Stomach smooth muscle (tissue), 2 donors: ENCODE results near the gene TNFRSF25.

Experiments used
- H3K27ac ChIP-seq: one replicate; pipeline ENCODE4 v1.7.0; 2013; ENCODE audit warnings: mild to moderate bottlenecking, low read length, inconsistent platforms
- H3K27me3 ChIP-seq, 2 donors: one replicate each; pipeline ENCODE4 v1.7.0; 2013; ENCODE audit warnings: low read length in 2 of 2; ENCODE audit not compliant: insufficient read depth in 2 of 2, control insufficient read depth in 1 of 2
- H3K36me3 ChIP-seq, 2 donors: one replicate each; pipeline ENCODE4 v1.7.0; 2013; ENCODE audit warnings: low read length in 2 of 2; ENCODE audit not compliant: control insufficient read depth in 2 of 2, insufficient read depth in 2 of 2
- H3K4me1 ChIP-seq: one replicate; pipeline ENCODE4 v1.7.0; 2013; ENCODE audit warnings: low read length; ENCODE audit not compliant: control insufficient read depth, insufficient read depth
- H3K4me3 ChIP-seq, 2 donors: one replicate each; pipeline ENCODE4 v1.7.0; 2013; ENCODE audit warnings: low read length in 2 of 2
- H3K9ac ChIP-seq, 2 donors: one replicate each; pipeline ENCODE4 v1.7.0; 2013; ENCODE audit warnings: low read length in 2 of 2, mild to moderate bottlenecking in 1 of 2
- H3K9me3 ChIP-seq, 2 donors: one replicate each; pipeline ENCODE4 v1.7.0; 2013; ENCODE audit warnings: low read length in 2 of 2; ENCODE audit not compliant: control insufficient read depth in 2 of 2
- donor health status: healthy.
- donor health status: Pancreatic carcinoma.

The TNFRSF25 gene

GRCh38 chr1:6474815-6475282 lies 8.9 kb upstream of the TNFRSF25 start:
- Histone ChIP-seq H3K9me3 (no peaks in the 10 kb centered on the region), H3K4me3 (no peak overlapping the region), H3K4me1 (no peaks in the 10 kb centered on the region), H3K36me3 (peaks cover 0 to 2% of the 10 kb centered on the region in 2 donors), H3K9ac (no peak overlapping the region), H3K27me3 (no peaks in the 10 kb centered on the region), H3K27ac (no peak overlapping the region)

- Histone ChIP-seq H3K4me1 (no peaks in the 10 kb centered on the region), H3K27ac (no peak overlapping the region), H3K27me3 (no peaks in the 10 kb centered on the region), H3K36me3 (peaks cover under 1 to 3% of the 10 kb centered on the region in 2 donors), H3K9me3 (no peaks in the 10 kb centered on the region), H3K9ac (no peak overlapping the region), H3K4me3 (no peak overlapping the region)
Observed at GRCh38 chr1:6473974-6474814, 8.2 kb upstream of the TNFRSF25 start.

GRCh38 chr1:6473156-6473555 lies 7.2 kb upstream of the TNFRSF25 start:
- Histone ChIP-seq H3K9me3 (no peaks in the 10 kb centered on the region), H3K27ac (no peak overlapping the region), H3K9ac (no peak overlapping the region), H3K27me3 (no peaks in the 10 kb centered on the region), H3K4me1 (no peaks in the 10 kb centered on the region), H3K4me3 (no peak overlapping the region), H3K36me3 (peaks cover 5 to 8% of the 10 kb centered on the region in 2 donors)

GRCh38 chr1:6472391-6472790 lies 6.4 kb upstream of the TNFRSF25 start:
- H3K27ac ChIP-seq: no peak overlapping the region
- H3K9ac ChIP-seq: no peak overlapping the region
- no peaks in the 10 kb centered on the region for H3K9me3 ChIP-seq
- no peaks in the 10 kb centered on the region for H3K4me1 ChIP-seq
- no peak overlapping the region for H3K4me3 ChIP-seq
- no peaks in the 10 kb centered on the region for H3K27me3 ChIP-seq
- H3K36me3 ChIP-seq: peaks cover 5 to 8% of the 10 kb centered on the region in 2 donors

- no peaks in the 10 kb centered on the region for H3K27me3 ChIP-seq
- no peak overlapping the region for H3K27ac ChIP-seq
- H3K4me3 ChIP-seq: no peak overlapping the region
- peaks cover 5 to 8% of the 10 kb centered on the region in 2 donors for H3K36me3 ChIP-seq
- no peaks in the 10 kb centered on the region for H3K9me3 ChIP-seq
- no peaks in the 10 kb centered on the region for H3K4me1 ChIP-seq
- no peak overlapping the region for H3K9ac ChIP-seq
Observed at GRCh38 chr1:6471970-6472368, 6.0 kb upstream of the TNFRSF25 start.

- Histone ChIP-seq H3K4me3 (no peak overlapping the region), H3K27ac (no peak overlapping the region), H3K4me1 (no peaks in the 10 kb centered on the region), H3K9ac (no peak overlapping the region), H3K36me3 (peaks cover 5 to 8% of the 10 kb centered on the region in 2 donors), H3K27me3 (peaks cover 0 to under 1% of the 10 kb centered on the region in 2 donors), H3K9me3 (no peaks in the 10 kb centered on the region)
Observed at GRCh38 chr1:6471086-6471969, 5.4 kb upstream of the TNFRSF25 start.

GRCh38 chr1:6470132-6471085 lies 4.4 kb upstream of the TNFRSF25 start:
- Histone ChIP-seq H3K36me3 (peaks cover 5 to 8% of the 10 kb centered on the region in 2 donors), H3K4me3 (no peak overlapping the region), H3K9me3 (no peaks in the 10 kb centered on the region), H3K4me1 (no peaks in the 10 kb centered on the region), H3K9ac (no peak overlapping the region), H3K27me3 (peaks cover 0 to 7% of the 10 kb centered on the region in 2 donors), H3K27ac (no peak overlapping the region)

GRCh38 chr1:6468729-6469461 lies 2.9 kb upstream of the TNFRSF25 start:
- Histone ChIP-seq H3K9ac (no peak overlapping the region), H3K27ac (no peak overlapping the region), H3K9me3 (no peaks in the 10 kb centered on the region), H3K4me1 (no peaks in the 10 kb centered on the region), H3K4me3 (no peak overlapping the region), H3K36me3 (peaks cover 5 to 8% of the 10 kb centered on the region in 2 donors), H3K27me3 (peaks cover 0 to 7% of the 10 kb centered on the region in 2 donors)

GRCh38 chr1:6467744-6468688 lies 2.0 kb upstream of the TNFRSF25 start:
- H3K27me3 ChIP-seq: peaks cover 0 to 7% of the 10 kb centered on the region in 2 donors
- H3K4me1 ChIP-seq: no peaks in the 10 kb centered on the region
- peaks cover 5 to 8% of the 10 kb centered on the region in 2 donors for H3K36me3 ChIP-seq
- no peak overlapping the region for H3K4me3 ChIP-seq
- H3K9ac ChIP-seq: no peak overlapping the region
- no peak overlapping the region for H3K27ac ChIP-seq
- no peaks in the 10 kb centered on the region for H3K9me3 ChIP-seq
